ENCODE measurements around the gene ARHGAP29.

Gene ARHGAP29

GRCh38 chr1:94236013-94236491 lies 1.3 kb downstream of the ARHGAP29 start:
- no peak for DNase-seq (ENCODE audit: low read depth in 2 of 2)

GRCh38 chr1:94235189-94236012 lies 2.0 kb downstream of the ARHGAP29 start:
- DNase-seq (ENCODE audit: low read depth in 2 of 2) = no peak

- DNase-seq (ENCODE audit: low read depth in 2 of 2) = no peak
These were observed 2.8 kb downstream of the ARHGAP29 start for GRCh38 chr1:94234615-94235014.

- no peak for DNase-seq (ENCODE audit: low read depth in 2 of 2)
These were observed 5.6 kb downstream of the ARHGAP29 start for GRCh38 chr1:94231746-94232145.

DNA sequence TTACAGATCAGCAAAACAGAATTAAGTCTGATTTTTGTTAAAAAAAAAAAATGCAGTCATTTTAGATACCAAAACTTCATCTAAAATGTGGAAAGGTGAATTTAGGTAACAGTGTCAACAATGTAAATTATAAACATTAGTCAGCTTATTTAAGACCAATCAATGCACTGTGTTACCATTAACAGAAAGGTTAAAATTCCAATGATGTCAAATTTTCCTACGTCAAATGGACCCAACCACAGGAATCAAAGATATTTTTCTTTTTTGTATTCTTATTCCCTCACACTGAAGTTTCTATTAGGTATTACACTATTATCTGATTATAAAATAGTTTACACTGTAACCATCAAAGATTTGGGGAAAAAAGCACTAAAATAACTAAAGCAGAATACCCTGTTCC lies 6.5 kb downstream of the ARHGAP29 start:
- no peak for DNase-seq (ENCODE audit: low read depth in 2 of 2)

- DNase-seq (ENCODE audit: low read depth in 2 of 2) = no peak
These were observed 8.6 kb downstream of the ARHGAP29 start for GRCh38 chr1:94228640-94229375.

DNA sequence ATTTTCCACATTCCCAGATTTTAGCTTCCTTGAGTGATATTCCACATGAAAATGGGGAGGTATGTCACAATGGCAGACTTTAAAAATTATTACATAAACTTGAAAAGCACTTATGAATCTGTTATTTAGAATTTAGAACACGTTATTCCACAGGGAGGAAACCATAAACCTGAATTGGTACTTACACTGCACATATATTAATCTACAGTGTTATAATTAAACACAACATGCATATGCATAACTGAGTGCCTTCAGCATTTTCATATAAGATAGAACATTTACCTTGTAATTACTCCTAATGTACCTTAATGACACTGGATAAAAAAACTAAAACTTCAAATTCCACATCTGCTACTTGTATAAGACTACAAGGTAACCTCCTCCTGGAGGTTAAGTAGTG lies 9.8 kb downstream of the ARHGAP29 start:
- no peak for DNase-seq (ENCODE audit: low read depth in 2 of 2)

DNA sequence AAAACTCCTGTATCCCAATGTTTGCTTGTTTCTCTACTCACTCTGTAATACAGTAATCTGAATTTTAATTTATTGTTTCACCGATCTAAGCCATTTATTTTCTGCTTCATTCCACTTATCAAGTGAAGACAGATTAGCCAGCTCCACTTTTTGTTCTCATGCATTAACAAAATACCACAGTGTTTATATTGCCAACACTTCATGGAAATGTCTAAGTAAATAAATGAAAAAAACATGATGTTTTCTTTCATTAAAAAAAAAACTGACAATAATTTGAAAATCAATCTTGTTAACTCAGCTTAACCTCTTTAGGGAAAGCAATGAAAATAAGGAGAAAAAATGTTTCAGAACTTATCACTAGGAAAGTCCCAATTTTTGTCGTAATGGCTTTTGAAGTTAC lies 11.5 kb downstream of the ARHGAP29 start:
- DNase-seq (ENCODE audit: low read depth in 2 of 2) = no peak

DNA sequence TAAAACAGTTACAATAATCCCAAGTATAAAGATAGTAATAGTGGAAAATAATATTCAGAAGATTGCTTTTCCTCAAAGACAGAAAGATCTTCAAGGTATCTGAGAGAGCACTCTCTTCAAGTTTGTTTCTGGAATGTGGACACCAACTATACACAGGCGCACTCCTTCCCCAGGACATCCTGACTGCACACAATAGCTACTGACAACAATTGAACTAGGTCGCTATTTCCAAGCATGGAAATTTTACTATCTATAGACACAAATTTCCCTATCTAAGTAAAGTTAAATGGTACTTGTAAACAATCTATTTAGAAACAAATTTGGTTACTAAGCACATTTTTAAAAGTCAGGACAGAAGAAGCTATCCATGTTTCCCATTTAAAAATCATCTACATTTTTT lies 19.1 kb downstream of the ARHGAP29 start:
- no peak for DNase-seq (ENCODE audit: low read depth in 2 of 2)

DNA sequence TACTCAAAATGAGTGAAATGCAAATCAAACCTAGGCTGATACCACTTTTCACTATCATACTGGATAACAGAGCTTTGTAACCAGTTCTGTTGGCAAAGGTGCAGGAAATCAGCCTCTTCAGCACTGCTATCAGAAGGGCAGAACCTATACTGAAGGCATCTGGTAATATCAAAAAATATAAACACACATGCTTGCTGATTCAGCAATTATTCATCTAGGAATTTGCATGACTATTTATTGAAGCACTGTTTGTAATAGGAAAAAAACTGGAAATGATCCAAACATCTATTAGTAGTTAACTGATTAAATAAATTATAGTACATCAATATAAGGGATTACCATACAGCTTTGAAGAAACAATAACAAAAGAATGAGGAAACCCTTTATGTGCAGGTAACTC lies 21.4 kb downstream of the ARHGAP29 start:
- DNase-seq (ENCODE audit: low read depth in 2 of 2) = no peak

GRCh38 chr1:94209982-94210381 lies 27.4 kb downstream of the ARHGAP29 start:
- no peak for DNase-seq (ENCODE audit: low read depth in 2 of 2)

DNA sequence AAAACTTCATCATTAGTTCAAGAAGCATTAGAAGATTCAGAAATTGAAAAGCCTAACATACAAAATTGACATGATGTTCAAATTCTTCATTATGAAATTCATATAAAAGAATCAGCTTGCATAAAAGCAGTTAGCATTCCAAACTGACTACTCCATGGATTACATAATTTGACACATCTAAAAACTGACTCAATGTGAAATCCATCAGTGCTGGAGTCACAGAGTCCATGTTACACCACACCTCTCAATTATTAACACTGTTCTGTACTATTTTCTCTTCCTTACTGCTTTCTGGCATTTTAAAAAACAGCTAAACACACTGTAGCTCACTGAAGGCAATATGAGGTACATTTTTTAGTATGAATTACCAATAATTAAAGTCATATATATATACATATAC lies 28.0 kb downstream of the ARHGAP29 start:
- DNase-seq (ENCODE audit: low read depth in 2 of 2) = no peak

DNA sequence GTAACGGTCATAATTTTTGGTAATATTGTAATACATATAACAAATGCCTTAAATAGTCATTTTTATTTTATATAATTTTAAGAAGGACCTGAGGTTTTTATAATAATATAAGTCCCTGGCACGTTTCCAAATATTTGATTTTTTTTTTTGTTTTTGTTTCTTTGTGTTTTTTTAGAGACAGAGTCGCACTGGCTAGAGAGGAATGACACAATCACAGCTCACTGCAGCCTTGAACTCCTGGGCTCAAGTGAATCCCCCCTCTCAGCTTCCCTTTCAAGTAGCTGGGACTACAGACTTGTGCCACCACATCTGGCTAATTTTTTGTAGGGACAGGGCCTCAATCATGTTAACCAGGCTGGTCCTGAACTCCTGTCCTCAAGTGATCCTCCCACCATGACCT lies 29.7 kb downstream of the ARHGAP29 start:
- DNase-seq (ENCODE audit: low read depth in 2 of 2) = no peak

DNA sequence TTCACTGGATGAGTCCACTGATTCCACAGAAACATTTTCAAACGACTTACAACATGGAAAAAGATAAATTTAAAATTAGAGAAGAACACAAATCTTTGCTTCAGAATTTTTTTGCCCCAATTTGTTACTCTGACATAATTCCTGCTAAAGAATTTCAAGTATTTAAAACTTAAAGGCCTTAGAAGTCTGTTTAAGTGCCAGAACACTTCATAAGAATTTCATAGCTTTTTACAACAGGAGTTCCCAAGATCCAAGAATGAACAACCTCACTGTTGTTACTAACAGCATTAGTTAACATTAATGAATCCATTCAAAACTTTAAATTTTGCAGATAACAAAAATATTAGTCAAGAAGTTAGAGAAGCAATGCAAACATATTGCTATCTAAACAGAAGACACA lies 31.7 kb downstream of the ARHGAP29 start:
- DNase-seq (ENCODE audit: low read depth in 2 of 2) = no peak

DNA sequence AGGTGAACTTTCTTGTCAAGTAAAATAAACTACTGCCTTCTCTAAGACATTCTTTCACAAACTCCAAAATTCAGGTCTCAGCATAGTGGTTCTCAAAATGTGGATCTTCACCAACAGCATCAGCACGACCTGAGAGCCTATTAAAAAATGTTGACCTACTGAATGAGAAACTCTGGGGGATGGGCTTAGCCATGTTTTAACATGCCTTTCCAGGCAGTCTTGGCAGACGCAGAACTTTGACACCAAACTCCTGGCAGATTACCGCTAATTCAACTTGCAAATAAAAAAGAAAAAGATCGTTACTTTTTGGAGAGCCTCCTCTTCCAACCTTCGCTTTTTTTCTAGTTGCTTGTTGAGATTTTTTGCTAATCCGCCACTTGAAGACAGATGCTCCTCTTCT lies 35.1 kb downstream of the ARHGAP29 start:
- DNase-seq (ENCODE audit: low read depth in 2 of 2) = no peak

DNA sequence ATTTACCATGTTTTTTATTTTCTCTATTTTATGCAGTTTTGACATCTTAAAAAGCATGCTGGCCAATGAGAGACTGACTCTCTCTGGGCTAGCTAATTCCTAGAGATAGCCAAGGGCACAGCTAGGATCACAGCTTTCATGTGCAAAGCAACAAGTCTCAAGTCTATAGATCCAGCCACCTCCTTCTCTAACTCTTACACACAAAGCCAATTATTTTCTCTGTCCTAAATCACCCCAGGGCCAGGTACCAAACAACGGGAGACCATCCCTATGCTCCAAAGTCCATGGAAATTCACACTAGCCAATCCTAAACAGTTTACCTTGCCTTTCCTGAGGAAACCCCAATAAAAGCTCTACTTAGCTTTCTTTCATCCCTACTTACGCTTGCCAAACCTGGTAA lies 38.0 kb downstream of the ARHGAP29 start:
- no peak for DNase-seq (ENCODE audit: low read depth in 2 of 2)

DNA sequence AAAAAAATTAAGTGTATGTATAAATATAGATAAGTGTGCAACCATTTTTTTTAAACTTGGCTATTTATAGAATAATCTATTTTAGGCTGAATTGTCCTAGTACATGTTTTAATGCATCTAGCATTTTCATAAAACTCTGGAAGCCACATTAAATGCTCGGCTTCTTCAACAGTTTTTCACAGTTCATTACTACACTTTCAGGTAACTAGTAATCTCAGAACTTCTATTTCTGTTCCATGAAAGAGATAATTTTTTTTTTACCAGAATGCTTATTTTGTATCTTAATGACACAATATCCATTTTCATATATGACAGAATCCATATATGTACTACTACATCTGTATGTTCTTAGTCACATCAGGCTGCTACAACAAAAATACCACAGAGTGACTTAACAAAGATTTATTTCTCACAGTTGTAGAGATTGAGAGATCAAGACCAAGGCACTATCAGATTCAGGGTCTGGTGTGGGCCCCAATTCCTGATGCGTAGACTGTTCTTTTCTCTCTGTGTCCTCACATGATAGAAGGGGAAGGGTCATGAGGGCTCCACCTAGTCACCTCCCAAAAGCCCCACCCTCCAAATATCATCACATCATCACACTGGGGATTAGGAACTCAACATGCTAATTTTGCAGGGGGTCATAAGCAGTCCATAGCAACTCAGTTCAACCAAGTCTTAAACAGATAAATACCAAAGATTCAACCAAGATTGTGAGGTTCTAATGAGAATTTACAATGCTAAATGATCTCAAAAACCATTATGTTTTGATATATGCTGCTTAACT lies 43.1 kb downstream of the ARHGAP29 start:
- no peak for DNase-seq (ENCODE audit: low read depth in 2 of 2)

DNA sequence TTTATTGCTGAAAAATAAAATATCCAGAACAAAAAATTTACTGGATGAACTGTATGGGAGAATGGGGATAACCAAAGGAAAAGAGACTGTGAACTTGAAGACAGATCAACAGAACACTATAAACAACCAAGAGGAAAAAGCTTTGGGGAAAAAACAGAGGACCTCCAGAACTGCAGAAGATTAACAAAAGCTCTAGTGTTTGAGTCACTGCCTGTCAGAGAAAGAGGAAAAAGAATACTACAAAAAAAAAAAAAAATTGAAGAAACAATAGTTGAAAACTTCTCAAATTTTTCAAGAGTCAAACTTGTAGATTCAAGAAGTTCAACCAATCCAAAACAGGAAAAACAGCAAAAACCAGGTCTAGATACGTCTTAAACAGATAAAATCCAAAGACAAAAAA lies 44.3 kb downstream of the ARHGAP29 start:
- DNase-seq (ENCODE audit: low read depth in 2 of 2) = no peak

- no peak for DNase-seq (ENCODE audit: low read depth in 2 of 2)
These were observed 46.2 kb downstream of the ARHGAP29 start for GRCh38 chr1:94191216-94191615.

- DNase-seq (ENCODE audit: low read depth in 2 of 2) = no peak
These were observed 50.4 kb downstream of the ARHGAP29 start for GRCh38 chr1:94186946-94187345.

- no peak for DNase-seq (ENCODE audit: low read depth in 2 of 2)
These were observed 54.1 kb downstream of the ARHGAP29 start for GRCh38 chr1:94183197-94183815.

DNA sequence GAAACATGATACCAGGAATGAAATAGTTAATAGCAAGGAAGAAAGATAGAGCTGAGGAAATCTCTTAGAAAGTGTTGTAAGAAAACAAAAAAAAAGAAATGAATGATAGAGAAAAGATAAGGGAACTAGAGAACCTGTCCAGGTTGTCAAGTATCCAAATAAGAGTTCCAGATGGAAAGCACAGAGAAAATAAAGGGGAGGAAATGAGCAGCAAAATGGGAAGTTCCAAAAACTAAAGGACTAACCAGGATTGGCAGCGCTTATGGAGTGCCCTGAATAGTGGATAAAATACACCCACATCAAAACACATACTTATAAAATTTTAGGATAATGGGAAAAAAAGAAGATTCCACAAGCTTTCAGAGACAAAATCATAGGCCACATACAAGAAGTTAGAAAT lies 55.2 kb downstream of the ARHGAP29 start:
- DNase-seq (ENCODE audit: low read depth in 2 of 2) = no peak

All from stimulated activated CD4-positive, alpha-beta T cell treated with anti-CD3 and anti-CD28 coated beads, Interleukin-1b, Interleukin-23, amount 100 ng/mL, for 4 hours (primary cell).